NB4 (cell line): ENCODE results near the gene CRTC1.

Source experiments
- POLR2A ChIP-seq: IDR thresholded peaks from 2 replicates; pipeline ENCODE4 v1.6.1; 2011; ENCODE audit warnings: mild to moderate bottlenecking; ENCODE audit not compliant: insufficient read length; ENCODE audit errors: extremely low read depth
- TF ChIP-seq, protein P1 (sequence below): IDR thresholded peaks from one replicate; pipeline ENCODE4 v1.5.1; 2012; ENCODE audit warnings: low read depth, low read length
- TF ChIP-seq, protein P2 (sequence below): IDR thresholded peaks from 2 replicates; pipeline ENCODE4 v1.6.1; 2011; ENCODE audit warnings: low read depth, low read length

- TF ChIP-seq POLR2A: no peak
- TF ChIP-seq, protein P1, sequence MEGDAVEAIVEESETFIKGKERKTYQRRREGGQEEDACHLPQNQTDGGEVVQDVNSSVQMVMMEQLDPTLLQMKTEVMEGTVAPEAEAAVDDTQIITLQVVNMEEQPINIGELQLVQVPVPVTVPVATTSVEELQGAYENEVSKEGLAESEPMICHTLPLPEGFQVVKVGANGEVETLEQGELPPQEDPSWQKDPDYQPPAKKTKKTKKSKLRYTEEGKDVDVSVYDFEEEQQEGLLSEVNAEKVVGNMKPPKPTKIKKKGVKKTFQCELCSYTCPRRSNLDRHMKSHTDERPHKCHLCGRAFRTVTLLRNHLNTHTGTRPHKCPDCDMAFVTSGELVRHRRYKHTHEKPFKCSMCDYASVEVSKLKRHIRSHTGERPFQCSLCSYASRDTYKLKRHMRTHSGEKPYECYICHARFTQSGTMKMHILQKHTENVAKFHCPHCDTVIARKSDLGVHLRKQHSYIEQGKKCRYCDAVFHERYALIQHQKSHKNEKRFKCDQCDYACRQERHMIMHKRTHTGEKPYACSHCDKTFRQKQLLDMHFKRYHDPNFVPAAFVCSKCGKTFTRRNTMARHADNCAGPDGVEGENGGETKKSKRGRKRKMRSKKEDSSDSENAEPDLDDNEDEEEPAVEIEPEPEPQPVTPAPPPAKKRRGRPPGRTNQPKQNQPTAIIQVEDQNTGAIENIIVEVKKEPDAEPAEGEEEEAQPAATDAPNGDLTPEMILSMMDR: no peak
- TF ChIP-seq, protein P2, sequence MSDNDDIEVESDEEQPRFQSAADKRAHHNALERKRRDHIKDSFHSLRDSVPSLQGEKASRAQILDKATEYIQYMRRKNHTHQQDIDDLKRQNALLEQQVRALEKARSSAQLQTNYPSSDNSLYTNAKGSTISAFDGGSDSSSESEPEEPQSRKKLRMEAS: no peak
These were observed 32.2 kb upstream of the CRTC1 start for GRCh38 chr19:18651300-18651699.
